Measurements from ENCODE around the gene NINJ1. TPM values are rescaled to one million over a fixed set of nuclear protein-coding genes. Genes with fewer than 3 reads are reported as not detected.

The NINJ1 gene
- total and polyA plus RNA-seq, 2 of the 4 experiments (the other 2 are of a cell fraction) = 21.9 to 38.8 TPM

GRCh38 chr9:93182572-93182971 lies 48.5 kb upstream of the NINJ1 start:
- H3K23ac ChIP-seq (ENCODE audit: low read depth, low read length) = no peak overlapping the region
- H4K20me1 ChIP-seq (ENCODE audit: insufficient read depth, low read length) = no peaks in the 10 kb centered on the region
- no peak overlapping the region for H3K27ac ChIP-seq (ENCODE audit: insufficient read depth, low read length)
- H3K36me3 ChIP-seq (ENCODE audit: control insufficient read depth, insufficient read depth, low read length) = no peaks in the 10 kb centered on the region
- intact Hi-C loops (cut with micrococcal nuclease) (no loop called here), in situ Hi-C loops (cut with MboI; ENCODE audit: low sequenced_read_pairs) (no loop called here), dilution Hi-C loops (cut with HindIII; ENCODE audit: low sequenced_read_pairs, unreplicated experiment) (no loop called here)
- ChIA-PET POLR2A (ENCODE audit: unreplicated experiment) (no interaction called here), CTCF (no interaction called here)
- DNase-seq (no peak), ATAC-seq (ENCODE audit: low read depth) (no peak)
- H3K18ac ChIP-seq (ENCODE audit: low read depth, low read length) = no peak overlapping the region
- H4K8ac ChIP-seq (ENCODE audit: low read depth in 2 of 2, low read length in 2 of 2) = no peak overlapping the region
- BruUV-seq (replicated peaks) = no TSS peak
- no peaks in the 10 kb centered on the region for H3K9me1 ChIP-seq (ENCODE audit: insufficient read depth, low read length)
- no peak overlapping the region for H2AK5ac ChIP-seq (ENCODE audit: low read depth, low read length)
- no peaks in the 10 kb centered on the region for H3K4me1 ChIP-seq (ENCODE audit: control insufficient read depth, insufficient read depth, low read length)
- no peak overlapping the region for H3K9ac ChIP-seq (ENCODE audit: low read depth, low read length)
- no peak overlapping the region for H2AK9ac ChIP-seq (replicated peaks; ENCODE audit: low read depth, low read length, poor library complexity)
- H3K4me2 ChIP-seq (ENCODE audit: low read depth, low read length) = no peak overlapping the region
- H2BK15ac ChIP-seq (ENCODE audit: low read depth, low read length) = no peak overlapping the region
- TF ChIP-seq USF2 (IDR thresholded peaks at IDR 0.05; ENCODE audit: low read depth, low read length) = no peak
- TF ChIP-seq CHD1 (IDR thresholded peaks at IDR 0.05; ENCODE audit: low read depth, low read length) = no peak
- TF ChIP-seq MAZ (IDR thresholded peaks at IDR 0.05; ENCODE audit: borderline replicate concordance, low read depth, low read length) = no peak
- TF ChIP-seq BHLHE40 (IDR thresholded peaks at IDR 0.05; ENCODE audit: low read depth, low read length) = no peak
- no peak overlapping the region for H2AFZ ChIP-seq (replicated peaks; ENCODE audit: low read length, poor library complexity)
- no peak overlapping the region for H2BK20ac ChIP-seq (ENCODE audit: low read depth, low read length)
- H2BK5ac ChIP-seq (ENCODE audit: low read depth, low read length, poor library complexity, severe bottlenecking) = no peak overlapping the region
- H3K4me3 ChIP-seq (ENCODE audit: insufficient read depth, low read depth, low read length) = no peak overlapping the region
- H3K4ac ChIP-seq (ENCODE audit: low read depth, low read length) = no peak overlapping the region
- no peak overlapping the region for H3K14ac ChIP-seq (replicated peaks; ENCODE audit: low read depth, low read length)
- H3K27me3 ChIP-seq (ENCODE audit: control insufficient read depth, insufficient read depth, low read length) = peaks cover 75% of the 10 kb centered on the region
- H3K9me3 ChIP-seq (ENCODE audit: control insufficient read depth, insufficient read depth, low read length) = no peaks in the 10 kb centered on the region
- H4K91ac ChIP-seq (ENCODE audit: insufficient read depth, low read depth, low read length) = no peak overlapping the region
- no peaks in the 10 kb centered on the region for H3K79me1 ChIP-seq (ENCODE audit: low read depth in 1 of 2, low read length in 2 of 2)
- H3K56ac ChIP-seq (ENCODE audit: extremely low read depth, insufficient read depth, low read length) = no peak overlapping the region
- H4K5ac ChIP-seq (ENCODE audit: low read depth, low read length) = no peak overlapping the region
- WGBS, 2 experiments (ENCODE audit: extremely low coverage in 2 of 2, insufficient read length in 1 of 2) = no CpG with 5 or more reads among the region's 6 CpGs
- H2BK120ac ChIP-seq (ENCODE audit: low read depth, low read length) = no peak overlapping the region
